WTC11 (cell line): ENCODE measurements around the gene IGSF6. TPM values are rescaled to one million over a fixed set of nuclear protein-coding genes. Genes with fewer than 3 reads are reported as not detected.

Source experiments
- ATAC-seq: fragments of 200-7000 bp; cut with Tn5 transposase; 2 replicates; pipeline ENCODE4 v1.10.0; 2021; ENCODE audit warnings: mild to moderate bottlenecking, moderate library complexity
- CTCF ChIA-PET: fragments of 300-600 bp; sonication (Branson Sonifier 250); formaldehyde crosslinking; loops from one replicate; lab custom pipeline; 2021; ENCODE audit warnings: antibody characterized with exemption; lab: Charles Lee
- POLR2A ChIA-PET: fragments of 350-600 bp; sonication (Branson Sonifier 250); formaldehyde crosslinking; loops from one replicate; lab custom pipeline; 2021; ENCODE audit warnings: antibody characterized with exemption; lab: Charles Lee
- DNase-seq: peaks from one replicate; pipeline ENCODE4 v3.0.0; 2021; ENCODE audit warnings: low spot score
- H3K27ac Mint-ChIP-seq: 2 replicates; pipeline ENCODE4 v1.8.0; 2021; ENCODE audit warnings: mixed read lengths
- H3K27me3 Mint-ChIP-seq: 2 replicates; pipeline ENCODE4 v1.8.0; 2021; ENCODE audit warnings: low read depth, mild to moderate bottlenecking, moderate library complexity, mixed read lengths
- H3K36me3 Mint-ChIP-seq: 2 replicates; pipeline ENCODE4 v1.8.0; 2021; ENCODE audit warnings: mixed read lengths
- H3K4me1 Mint-ChIP-seq: 2 replicates; pipeline ENCODE4 v1.8.0; 2022; ENCODE audit warnings: mixed read lengths
- H3K4me3 Mint-ChIP-seq: 2 replicates; pipeline ENCODE4 v1.8.0; 2021; ENCODE audit warnings: mild to moderate bottlenecking, moderate library complexity, mixed read lengths
- H3K9me3 Mint-ChIP-seq: 2 replicates; pipeline ENCODE4 v1.8.0; 2021; ENCODE audit warnings: mixed read lengths
- ATF1 ChIP-seq: sonication (generic); formaldehyde crosslinking; IDR thresholded peaks from 2 replicates; pipeline ENCODE4 v1.8.1; 2023; ENCODE audit warnings: mild to moderate bottlenecking, moderate library complexity, missing genetic modification reagents
- CBFB ChIP-seq: sonication (generic); formaldehyde crosslinking; IDR thresholded peaks from 2 replicates; pipeline ENCODE4 v1.8.1; 2022; ENCODE audit warnings: mild to moderate bottlenecking, low read depth, missing genetic modification reagents
- HMGXB4 ChIP-seq: sonication (generic); formaldehyde crosslinking; IDR thresholded peaks from 2 replicates; pipeline ENCODE4 v1.8.1; 2023; ENCODE audit warnings: mild to moderate bottlenecking, moderate library complexity, missing genetic modification reagents
- MXD4 ChIP-seq: fragments of 250-450 bp; sonication (Bioruptor Pico); IDR thresholded peaks from 2 replicates; pipeline ENCODE4 v1.8.0; 2021; ENCODE audit warnings: mild to moderate bottlenecking, moderate library complexity, borderline replicate concordance
- NFE2L1 ChIP-seq: sonication (generic); formaldehyde crosslinking; IDR thresholded peaks from 2 replicates; pipeline ENCODE4 v1.8.1; 2023; ENCODE audit warnings: missing genetic modification reagents
- OVOL2 ChIP-seq: fragments of 250-450 bp; sonication (Bioruptor Pico); IDR thresholded peaks from 2 replicates; pipeline ENCODE4 v1.9.0; 2021; ENCODE audit warnings: mild to moderate bottlenecking, borderline replicate concordance
- RORB ChIP-seq: fragments of 250-450 bp; sonication (Bioruptor Pico); IDR thresholded peaks from 2 replicates; pipeline ENCODE4 v1.9.0; 2021; ENCODE audit warnings: mild to moderate bottlenecking
- USF1 ChIP-seq: sonication (generic); formaldehyde crosslinking; IDR thresholded peaks from 2 replicates; pipeline ENCODE4 v1.8.0; 2022; ENCODE audit warnings: mild to moderate bottlenecking, missing genetic modification reagents
- ZNF219 ChIP-seq: sonication (generic); formaldehyde crosslinking; IDR thresholded peaks from 2 replicates; pipeline ENCODE4 v1.8.0; 2023; ENCODE audit warnings: missing genetic modification reagents, mild to moderate bottlenecking, borderline replicate concordance
- ZNF281 ChIP-seq: sonication (generic); formaldehyde crosslinking; IDR thresholded peaks from 2 replicates; pipeline ENCODE4 v1.8.0; 2023; ENCODE audit warnings: mild to moderate bottlenecking, missing genetic modification reagents
- ZNF416 ChIP-seq: fragments of 250-450 bp; sonication (Bioruptor Pico); IDR thresholded peaks from 2 replicates; pipeline ENCODE4 v1.9.0; 2021; ENCODE audit warnings: mild to moderate bottlenecking, inconsistent platforms
- total RNA-seq: library from RNA; stranded (reverse); gene quantifications from 3 replicates; pipeline ENCODE4 v1.2.3, GENCODE V29; 2021

The IGSF6 gene
- total RNA-seq, 1 experiment from 2014 or later: not detected

- TF ChIP-seq ZNF281 (CRISPR knock-in tag) (no peak), CBFB (CRISPR knock-in tag) (no peak), USF1 (CRISPR knock-in tag) (no peak), NFE2L1 (no peak), OVOL2 (CRISPR knock-in tag) (no peak), MXD4 (CRISPR knock-in tag) (no peak), ZNF219 (no peak)
- TF ChIP-seq, all 79 proteins: peak for 0
Measured at GRCh38 chr16:21590287-21590686, 62.1 kb downstream of the IGSF6 start (continued).

GRCh38 chr16:21589551-21589950, 62.9 kb downstream of the IGSF6 start:
- Mint-ChIP-seq H3K27me3 (peaks cover 3% of the 10 kb centered on the region; the same call in 1 of the 2 replicates), H3K4me1 (no peaks in the 10 kb centered on the region), H3K27ac (no peak overlapping the region), H3K36me3 (no peaks in the 10 kb centered on the region), H3K4me3 (no peak overlapping the region), H3K9me3 (no peaks in the 10 kb centered on the region)
- POLR2A ChIA-PET: no interaction called here
- TF ChIP-seq ATF1 (CRISPR knock-in tag) (no peak), RORB (CRISPR knock-in tag) (no peak), MXD4 (CRISPR knock-in tag) (no peak), HMGXB4 (CRISPR knock-in tag) (no peak), ZNF219 (no peak), ZNF416 (CRISPR knock-in tag) (no peak)
- DNase-seq (no peak), ATAC-seq (no peak)
- CTCF ChIA-PET: interaction anchor here (1.3 to 2.2 kb wide), 2 partner anchors 51 to 68 kb away, joined by 3 to 9 read pairs; no protein-coding TSS in a partner anchor

Other genes starting within 250 kb of the IGSF6 start
- gene METTL9, start 53.0 kb downstream of the IGSF6 start, total RNA-seq: 94.6 to 110 TPM (median 99.0 TPM) in 3 replicates
- gene OTOA, start 11.4 kb upstream of the IGSF6 start, total RNA-seq: 0.07 to 0.11 TPM (median 0.07 TPM) in 3 replicates
- gene NPIPB4, start 205.1 kb upstream of the IGSF6 start, total RNA-seq: 56.8 to 64.3 TPM (median 58.5 TPM) in 3 replicates